WI38 (cell line): ENCODE measurements around the gene ARL8B.

Source experiments
- H3K4me3 ChIP-seq: 2 replicates; pipeline ENCODE4 v1.5.1; 2011; ENCODE audit warnings: low read depth, mild to moderate bottlenecking, control low read depth, low read length
- CTCF ChIP-seq: IDR thresholded peaks from 2 replicates; pipeline ENCODE4 v1.5.1; 2012; ENCODE audit warnings: low read depth, mild to moderate bottlenecking, control low read depth, low read length

Gene ARL8B

GRCh38 chr3:5126586-5126985 is 4.5 kb downstream of the ARL8B start:
- no peak overlapping the region for H3K4me3 ChIP-seq

GRCh38 chr3:5128849-5129248 is 6.8 kb downstream of the ARL8B start:
- no peak overlapping the region for H3K4me3 ChIP-seq
- no peak for TF ChIP-seq CTCF

More at GRCh38 chr3:5126586-5126985, 4.5 kb downstream of the ARL8B start:
- TF ChIP-seq CTCF = no peak

- TF ChIP-seq CTCF = no peak
- H3K4me3 ChIP-seq = no peak overlapping the region
Observed at GRCh38 chr3:5133239-5134018, 11.3 kb downstream of the ARL8B start.

- no peak for TF ChIP-seq CTCF
- no peak overlapping the region for H3K4me3 ChIP-seq
Observed at GRCh38 chr3:5134019-5134391, 11.9 kb downstream of the ARL8B start.

- TF ChIP-seq CTCF = no peak
- H3K4me3 ChIP-seq = no peak overlapping the region
Observed at GRCh38 chr3:5134499-5134898, 12.4 kb downstream of the ARL8B start.

- H3K4me3 ChIP-seq = no peak overlapping the region
- no peak for TF ChIP-seq CTCF
Observed at GRCh38 chr3:5136211-5136918, 14.3 kb downstream of the ARL8B start.

- no peak overlapping the region for H3K4me3 ChIP-seq
- no peak for TF ChIP-seq CTCF
Observed at GRCh38 chr3:5136919-5137429, 14.9 kb downstream of the ARL8B start.
